ENCODE results near the gene MYH14. TPM values are rescaled to one million over a fixed set of nuclear protein-coding genes. Genes with fewer than 3 reads are reported as not detected.
"Not testable (repeated sequence)": the region's sequence is repeated elsewhere in the genome, so short reads cannot be mapped to it uniquely, and the experiment has no call there.

The MYH14 gene
- total RNA-seq, 2 experiments from 2014 or later, result not detected

DNA sequence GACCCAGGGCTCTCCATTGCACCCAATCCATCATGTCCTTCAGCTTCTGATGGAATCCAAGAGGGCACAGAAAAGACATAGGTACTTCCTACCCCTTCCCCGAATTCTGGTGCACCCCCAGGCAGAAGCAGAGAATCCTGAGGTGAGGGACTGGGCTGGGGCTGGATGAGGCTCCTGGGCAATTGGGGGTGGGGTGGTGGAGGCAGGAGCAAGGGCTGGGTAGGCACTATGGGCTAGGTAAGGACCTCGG lies 128.5 kb downstream of the MYH14 start:
- POLR2A ChIA-PET, result no interaction called here
- CTCF ChIA-PET, result interaction anchor here (0.9 kb wide), 1 partner anchor 32 kb away, joined by 4 read pairs; no protein-coding TSS in a partner anchor
- ATAC-seq (no peak), DNase-seq (peak; percentile 13)
- H3K27me3 Mint-ChIP-seq, result peaks cover 29% of the 10 kb centered on the region
- intact Hi-C loops (cut with DNase I, micrococcal nuclease), result loop anchor here in 1 of 2 experiments (2.0 to 5.0 kb wide), 3 partner anchors 327 to 455 kb away; partner anchors contain the start of genes AKT1S1 and TBC1D17
- H3K9me3 Mint-ChIP-seq (ENCODE audit: low read depth), result no peaks in the 10 kb centered on the region
- H3K4me3 Mint-ChIP-seq, result peak overlapping the region; percentile 75
- peak overlapping the region; percentile 69 for H3K27ac Mint-ChIP-seq
- H3K4me1 Mint-ChIP-seq, result peaks cover 65% of the 10 kb centered on the region
- H3K36me3 Mint-ChIP-seq (ENCODE audit: low read depth), result peaks cover 18% of the 10 kb centered on the region

DNA sequence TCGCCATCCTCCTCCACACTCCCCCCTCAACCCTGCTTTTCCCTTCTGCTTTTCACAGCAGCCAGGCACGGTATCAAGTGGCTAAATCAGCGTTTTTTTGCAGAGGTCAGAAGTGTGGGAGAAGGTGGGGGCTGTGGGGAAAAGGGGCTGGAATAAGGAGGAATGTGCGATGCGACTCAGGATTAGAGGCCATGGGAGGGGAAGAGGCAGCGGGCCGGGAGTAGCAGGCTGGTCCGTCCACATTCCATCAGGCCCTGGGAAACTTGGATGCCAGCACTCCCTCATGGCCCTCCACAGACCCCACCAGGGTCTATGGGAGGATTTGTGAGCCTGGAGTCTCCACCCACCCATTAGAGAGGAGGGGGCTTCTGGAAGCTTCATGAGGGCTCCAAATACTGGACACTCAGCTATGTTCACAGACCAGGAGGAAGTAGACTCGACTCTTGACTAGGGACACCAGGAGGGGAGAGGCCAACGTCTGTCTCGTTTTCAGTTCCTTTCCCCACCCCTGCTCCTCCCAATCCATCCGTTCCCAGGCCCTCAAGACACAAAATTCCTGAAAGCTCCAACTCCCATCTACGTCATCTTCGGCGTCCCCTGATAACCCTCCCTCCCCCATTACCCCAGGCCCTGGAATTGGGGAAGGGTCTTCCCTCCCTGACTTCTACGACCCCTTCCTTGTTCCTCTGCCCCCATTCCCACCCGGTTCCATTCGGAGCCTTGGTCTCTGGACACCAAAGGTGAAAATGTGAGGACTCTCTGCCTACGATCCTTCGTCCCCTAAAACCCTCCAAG lies 129.0 kb downstream of the MYH14 start:
- CTCF ChIA-PET, result interaction anchor here (0.9 to 1.1 kb wide), 2 partner anchors 25 to 31 kb away, joined by 4 read pairs; no protein-coding TSS in a partner anchor
- peak; percentile 9 for DNase-seq
- Mint-ChIP-seq H3K4me1 (peaks cover 60% of the 10 kb centered on the region), H3K27ac (peak overlapping the region; percentile 76), H3K27me3 (peaks cover 26% of the 10 kb centered on the region), H3K4me3 (peak overlapping the region; percentile 75), H3K9me3 (ENCODE audit: low read depth) (no peaks in the 10 kb centered on the region), H3K36me3 (ENCODE audit: low read depth) (peaks cover 18% of the 10 kb centered on the region)
- no peak for ATAC-seq
- POLR2A ChIA-PET, result no interaction called here
- intact Hi-C loops (cut with DNase I, micrococcal nuclease), result loop anchor here in 1 of 2 experiments (1.0 to 5.0 kb wide), 11 partner anchors 15 to 455 kb away; partner anchors contain the start of genes AKT1S1, EMC10, GARIN5A and JOSD2

DNA sequence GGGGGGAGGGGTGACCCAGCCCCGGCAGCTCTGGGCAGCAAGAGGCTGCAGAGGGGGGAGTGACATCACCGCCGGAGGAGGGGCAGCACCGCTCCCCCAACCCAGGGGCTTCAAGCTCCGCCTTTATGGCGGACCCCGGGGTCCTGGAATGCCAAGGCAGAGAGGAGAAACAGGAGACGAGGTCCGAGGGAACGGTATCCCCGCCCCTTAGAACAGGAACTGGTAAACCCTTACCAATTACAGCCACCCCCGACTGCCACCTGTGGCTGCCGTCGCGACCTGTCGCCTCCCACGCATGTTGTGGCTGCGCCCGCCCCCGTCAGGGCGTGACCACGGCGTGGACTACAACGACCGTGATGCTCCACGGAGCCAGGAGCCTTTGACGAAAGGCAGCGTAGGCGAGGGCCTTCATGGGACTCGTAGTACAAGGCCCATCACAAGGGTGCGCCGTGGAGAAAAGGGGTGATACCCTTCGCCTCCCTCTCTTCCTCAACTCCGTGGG lies 129.9 kb downstream of the MYH14 start:
- H3K9me3 Mint-ChIP-seq (ENCODE audit: low read depth), result no peaks in the 10 kb centered on the region
- H3K27me3 Mint-ChIP-seq, result peaks cover 21% of the 10 kb centered on the region
- peak; percentile 58 for ATAC-seq
- intact Hi-C loops (cut with DNase I, micrococcal nuclease), result loop anchor here in 1 of 2 experiments (1.0 to 5.0 kb wide), 11 partner anchors 14 to 456 kb away; partner anchors contain the start of genes AKT1S1, EMC10, GARIN5A and JOSD2
- peak; percentile 98 for DNase-seq
- peak overlapping the region; percentile 75 for H3K4me3 Mint-ChIP-seq
- H3K4me1 Mint-ChIP-seq, result peaks cover 55% of the 10 kb centered on the region
- peaks cover 16% of the 10 kb centered on the region for H3K36me3 Mint-ChIP-seq (ENCODE audit: low read depth)
- peak overlapping the region; percentile 90 for H3K27ac Mint-ChIP-seq
- ChIA-PET POLR2A (interaction anchor here (0.6 to 0.7 kb wide), 2 partner anchors 23 to 46 kb away, joined by 3 to 4 read pairs; no protein-coding TSS in a partner anchor), CTCF (interaction anchor here (1.1 kb wide), 2 partner anchors 14 to 24 kb away, joined by 4 to 5 read pairs; no protein-coding TSS in a partner anchor)

DNA sequence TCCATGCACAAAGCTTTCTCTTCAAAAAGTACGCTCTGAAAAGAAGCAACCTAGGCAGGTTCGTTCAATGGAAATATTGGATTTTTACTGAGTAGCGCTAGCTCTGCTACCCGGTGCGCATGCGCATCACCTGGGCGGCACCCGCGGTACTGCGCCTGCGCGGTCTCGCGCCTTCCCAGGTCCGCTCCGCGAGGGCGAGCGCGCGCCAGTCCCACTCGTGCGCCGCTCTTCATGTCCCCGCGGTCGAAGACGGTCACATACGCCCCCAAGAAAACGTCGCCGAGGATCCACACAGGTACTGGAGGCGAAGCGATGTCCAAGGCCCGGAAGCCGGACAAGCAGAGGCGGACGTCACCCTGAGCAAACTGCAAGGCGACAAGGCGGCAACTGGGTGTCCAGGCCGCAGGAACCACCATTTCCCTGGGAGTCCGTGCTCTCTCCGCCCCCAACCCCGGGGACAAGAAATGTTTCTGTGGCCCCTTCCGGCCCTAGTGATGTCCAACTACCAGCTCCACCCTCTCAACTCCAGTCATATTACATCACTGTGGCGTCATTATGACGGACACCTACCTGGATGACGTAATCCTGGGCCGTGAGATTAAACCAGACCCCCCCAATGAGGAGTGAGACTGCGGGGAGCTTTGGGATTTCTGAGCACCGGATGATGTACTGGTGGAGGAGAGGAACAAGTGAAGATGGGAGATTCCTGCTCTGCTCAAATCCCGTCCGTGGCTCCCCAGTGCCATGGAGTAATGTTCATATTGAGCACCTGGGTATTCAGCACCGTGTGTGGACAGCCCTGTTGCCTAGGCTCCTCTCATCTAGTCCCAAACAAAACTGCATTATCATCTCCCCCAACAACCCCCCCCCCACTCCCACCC lies 130.6 kb downstream of the MYH14 start:
- peak overlapping the region; percentile 75 for H3K4me3 Mint-ChIP-seq
- intact Hi-C loops (cut with DNase I, micrococcal nuclease), result loop anchor here in 1 of 2 experiments (1.0 to 5.0 kb wide), 11 partner anchors 13 to 457 kb away; partner anchors contain the start of genes AKT1S1, EMC10, GARIN5A and JOSD2
- peak overlapping the region; percentile 90 for H3K27ac Mint-ChIP-seq
- peak; percentile 91 for DNase-seq
- ChIA-PET CTCF (interaction anchor here (1.0 to 1.1 kb wide), 3 partner anchors 13 to 153 kb away, joined by 3 to 5 read pairs (median 4); no protein-coding TSS in a partner anchor), POLR2A (interaction anchor here (0.6 to 0.7 kb wide), 2 partner anchors 23 to 45 kb away, joined by 3 to 4 read pairs; no protein-coding TSS in a partner anchor)
- ATAC-seq, result peak; percentile 6
- peaks cover 55% of the 10 kb centered on the region for H3K4me1 Mint-ChIP-seq
- H3K36me3 Mint-ChIP-seq (ENCODE audit: low read depth), result peaks cover 16% of the 10 kb centered on the region
- H3K27me3 Mint-ChIP-seq, result peaks cover 21% of the 10 kb centered on the region
- H3K9me3 Mint-ChIP-seq (ENCODE audit: low read depth), result no peaks in the 10 kb centered on the region

DNA sequence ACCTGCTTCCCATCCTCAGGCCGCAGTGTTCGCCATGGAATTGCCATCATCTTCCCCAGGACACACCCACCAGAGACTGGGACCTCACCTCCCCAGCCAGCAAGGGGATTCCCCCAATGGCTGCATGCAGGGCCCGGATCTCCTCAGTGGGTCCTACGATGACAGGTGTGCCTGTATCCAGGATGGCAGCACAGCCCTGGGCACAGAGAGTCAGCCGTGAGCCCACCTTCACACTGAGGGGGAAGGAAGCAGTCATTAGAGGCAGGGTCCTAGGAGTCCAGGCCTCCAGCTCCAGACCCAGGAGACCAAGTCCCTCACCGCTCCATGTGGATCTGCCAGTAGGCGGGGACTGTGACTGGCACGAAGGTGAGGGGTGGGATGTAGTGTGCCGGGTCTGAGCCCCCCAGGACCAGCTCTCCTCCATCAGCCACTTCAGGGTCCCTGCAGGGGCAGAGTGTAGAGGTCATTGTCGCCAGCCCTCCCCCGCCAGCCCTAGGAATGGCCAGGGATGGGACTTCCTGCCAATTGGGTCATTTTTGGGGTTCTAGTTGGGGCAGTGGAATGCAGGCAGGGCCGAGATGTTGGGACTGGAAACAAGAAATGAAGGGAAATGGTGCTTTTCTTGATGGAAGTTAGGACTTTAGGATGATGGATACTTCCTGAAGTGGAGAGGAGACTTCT lies 131.5 kb downstream of the MYH14 start:
- intact Hi-C loops (cut with DNase I, micrococcal nuclease), result loop anchor here in 1 of 2 experiments (5.0 kb wide), 1 partner anchor 458 kb away; the partner anchor contains the start of genes AKT1S1 and TBC1D17
- CTCF ChIA-PET, result interaction anchor here (1.0 to 1.4 kb wide), 2 partner anchors 22 to 152 kb away, joined by 3 to 5 read pairs; no protein-coding TSS in a partner anchor
- Mint-ChIP-seq H3K27me3 (peaks cover 15% of the 10 kb centered on the region), H3K36me3 (ENCODE audit: low read depth) (peaks cover 11% of the 10 kb centered on the region), H3K27ac (peak overlapping the region; percentile 33), H3K4me3 (no peak overlapping the region), H3K9me3 (ENCODE audit: low read depth) (no peaks in the 10 kb centered on the region), H3K4me1 (peaks cover 49% of the 10 kb centered on the region)
- DNase-seq (no peak), ATAC-seq (no peak)
- POLR2A ChIA-PET, result interaction anchor here (0.7 kb wide), 1 partner anchor 144 kb away, joined by 3 read pairs; no protein-coding TSS in a partner anchor

DNA sequence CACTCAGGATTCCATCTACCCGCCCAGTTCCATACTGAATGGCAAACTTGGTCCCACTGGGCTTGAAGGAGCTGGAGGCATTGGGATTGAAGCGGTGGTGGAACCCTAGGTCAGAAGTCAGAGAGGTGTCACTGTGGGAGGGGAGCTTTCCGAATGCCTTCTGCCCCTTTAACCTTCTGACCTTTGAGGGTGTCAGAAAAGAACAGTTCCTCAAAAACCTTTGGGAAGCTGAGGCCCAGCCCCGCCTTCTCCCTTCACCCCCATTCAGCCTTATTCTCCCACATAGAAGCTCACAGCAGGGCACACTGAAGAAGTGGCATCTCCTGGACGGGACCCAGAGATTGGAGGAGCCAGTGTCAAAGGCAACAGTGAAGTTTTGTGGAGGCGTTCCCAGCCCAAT lies 133.6 kb downstream of the MYH14 start:
- DNase-seq; POLR2A ChIA-PET; H3K9me3 Mint-ChIP-seq (ENCODE audit: low read depth); H3K4me3 Mint-ChIP-seq; ATAC-seq; intact Hi-C loops (cut with DNase I, micrococcal nuclease); H3K27me3 Mint-ChIP-seq; H3K36me3 Mint-ChIP-seq (ENCODE audit: low read depth); H3K27ac Mint-ChIP-seq: not testable (repeated sequence)
- CTCF ChIA-PET, result interaction anchor here (1.1 kb wide), 1 partner anchor 13 kb away, joined by 5 read pairs; no protein-coding TSS in a partner anchor
- H3K4me1 Mint-ChIP-seq, result peaks cover 30% of the 10 kb centered on the region

DNA sequence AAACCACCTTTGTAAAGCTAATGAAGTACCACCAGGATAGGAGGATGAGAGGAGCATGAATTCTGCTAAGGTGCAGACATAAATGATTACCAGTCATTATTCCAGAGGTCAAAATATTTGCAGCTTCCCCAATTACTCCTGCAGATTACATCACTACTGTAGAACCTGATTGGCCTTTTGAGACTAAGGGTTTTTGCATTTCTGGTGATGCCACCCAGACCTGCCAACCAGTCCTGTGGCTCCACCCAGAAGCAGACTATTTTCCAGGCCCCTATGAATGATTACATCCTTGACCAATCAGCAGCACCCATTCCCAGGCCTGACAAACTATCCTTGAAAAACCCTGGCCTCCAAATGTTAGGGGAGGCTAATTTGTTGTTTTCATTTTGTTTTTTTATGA lies 136.9 kb downstream of the MYH14 start:
- ChIA-PET CTCF (interaction anchor here (1.2 kb wide), 1 partner anchor 16 kb away, joined by 3 read pairs; no protein-coding TSS in a partner anchor), POLR2A (interaction anchor here (0.6 kb wide), 1 partner anchor 72 kb away, joined by 3 read pairs; no protein-coding TSS in a partner anchor)
- Mint-ChIP-seq H3K4me1 (peaks cover 21% of the 10 kb centered on the region), H3K27me3 (peaks cover 3% of the 10 kb centered on the region), H3K4me3 (no peak overlapping the region), H3K9me3 (ENCODE audit: low read depth) (no peaks in the 10 kb centered on the region), H3K36me3 (ENCODE audit: low read depth) (peaks cover 4% of the 10 kb centered on the region), H3K27ac (no peak overlapping the region)
- no peak for ATAC-seq
- intact Hi-C loops (cut with DNase I, micrococcal nuclease), result no loop called here
- DNase-seq, result no peak

DNA sequence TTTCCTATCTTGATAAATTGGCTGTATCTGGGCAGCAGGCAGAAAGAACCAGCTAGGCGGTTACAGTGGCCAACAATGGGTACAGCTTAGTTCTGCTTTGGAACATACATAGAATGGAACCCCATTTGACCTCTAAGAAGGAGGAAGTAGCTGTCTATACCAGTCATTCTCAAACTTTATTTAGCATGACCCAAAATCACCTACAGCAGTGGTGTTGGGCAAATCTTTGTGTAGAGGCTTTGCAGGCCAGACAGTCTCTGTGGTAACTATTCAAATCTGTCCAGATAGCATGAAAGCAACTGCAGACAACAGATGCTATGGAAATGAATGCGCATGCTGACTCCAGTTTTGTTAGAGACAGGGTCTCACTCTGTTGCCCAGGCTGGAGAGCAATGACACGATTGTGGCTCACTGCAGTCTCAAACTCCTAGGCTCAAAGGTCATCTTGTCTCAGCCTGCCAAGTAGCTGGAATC lies 137.7 kb downstream of the MYH14 start:
- Mint-ChIP-seq H3K4me3 (no peak overlapping the region), H3K27ac (no peak overlapping the region), H3K27me3 (peaks cover 3% of the 10 kb centered on the region), H3K36me3 (ENCODE audit: low read depth) (peaks cover 6% of the 10 kb centered on the region), H3K4me1 (peaks cover 16% of the 10 kb centered on the region), H3K9me3 (ENCODE audit: low read depth) (no peaks in the 10 kb centered on the region)
- ChIA-PET POLR2A (interaction anchor here (0.6 kb wide), 1 partner anchor 1018 kb away, joined by 3 read pairs; no protein-coding TSS in a partner anchor), CTCF (interaction anchor here (1.2 kb wide), 1 partner anchor 35 kb away, joined by 3 read pairs; the partner anchor contains the start of gene NR1H2)
- peak; percentile 63 for ATAC-seq
- intact Hi-C loops (cut with DNase I, micrococcal nuclease), result no loop called here
- no peak for DNase-seq

DNA sequence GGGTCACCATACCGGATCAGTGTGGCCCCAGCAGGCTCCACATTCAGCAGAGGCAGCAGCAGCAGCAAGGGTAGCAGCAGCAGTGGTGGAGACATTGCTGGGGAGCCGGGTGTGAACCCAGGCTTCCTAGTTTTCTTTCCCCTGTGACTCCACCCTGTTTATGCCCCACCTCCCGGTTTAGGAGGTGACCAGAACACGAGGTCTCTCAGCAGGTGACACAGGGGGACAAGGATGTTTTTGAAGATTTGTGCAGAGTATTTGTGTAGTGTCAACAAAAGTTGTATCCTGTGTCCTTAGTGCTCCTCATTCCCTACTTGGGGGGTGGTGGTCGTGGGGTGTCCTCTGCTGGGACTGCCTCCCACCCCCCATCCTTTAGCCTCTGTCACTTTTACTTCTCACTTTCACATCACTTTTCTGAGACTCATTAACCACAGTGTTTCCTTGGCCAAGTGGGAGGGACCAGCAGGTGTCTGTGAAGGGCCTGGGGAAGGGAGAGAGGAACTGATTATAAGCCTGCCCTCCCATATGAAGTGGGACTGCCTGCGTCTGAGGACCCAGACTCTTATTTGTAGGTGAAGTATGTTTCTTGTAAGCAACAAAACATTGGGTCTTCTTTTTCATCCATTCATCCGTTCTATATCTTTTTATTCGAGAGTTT lies 141.4 kb downstream of the MYH14 start:
- DNase-seq (no peak), ATAC-seq (peak; percentile 24)
- ChIA-PET CTCF (interaction anchor here (0.6 kb wide), 1 partner anchor 12 kb away, joined by 3 read pairs; no protein-coding TSS in a partner anchor), POLR2A (interaction anchor here (0.6 kb wide), 1 partner anchor 9 kb away, joined by 4 read pairs; no protein-coding TSS in a partner anchor)
- peak overlapping the region; percentile 29 for H3K27ac Mint-ChIP-seq
- H3K9me3 Mint-ChIP-seq (ENCODE audit: low read depth), result no peaks in the 10 kb centered on the region
- intact Hi-C loops (cut with DNase I, micrococcal nuclease), result no loop called here
- H3K27me3 Mint-ChIP-seq, result no peaks in the 10 kb centered on the region
- H3K36me3 Mint-ChIP-seq (ENCODE audit: low read depth), result peaks cover 7% of the 10 kb centered on the region
- H3K4me1 Mint-ChIP-seq, result peaks cover 44% of the 10 kb centered on the region
- no peak overlapping the region for H3K4me3 Mint-ChIP-seq
